ENCODE measurements around the gene DGKZ. TPM values are rescaled to one million over a fixed set of nuclear protein-coding genes. Genes with fewer than 3 reads are reported as not detected.
"Not testable (repeated sequence)": the region's sequence is repeated elsewhere in the genome, so short reads cannot be mapped to it uniquely, and the experiment has no call there.

DGKZ gene
- total and polyA plus RNA-seq, 2 donors from 2014 or later, result 48.5 to 50.6 TPM

GRCh38 chr11:46367916-46368267 lies 20.6 kb downstream of the DGKZ start:
- TF ChIP-seq, protein P1, sequence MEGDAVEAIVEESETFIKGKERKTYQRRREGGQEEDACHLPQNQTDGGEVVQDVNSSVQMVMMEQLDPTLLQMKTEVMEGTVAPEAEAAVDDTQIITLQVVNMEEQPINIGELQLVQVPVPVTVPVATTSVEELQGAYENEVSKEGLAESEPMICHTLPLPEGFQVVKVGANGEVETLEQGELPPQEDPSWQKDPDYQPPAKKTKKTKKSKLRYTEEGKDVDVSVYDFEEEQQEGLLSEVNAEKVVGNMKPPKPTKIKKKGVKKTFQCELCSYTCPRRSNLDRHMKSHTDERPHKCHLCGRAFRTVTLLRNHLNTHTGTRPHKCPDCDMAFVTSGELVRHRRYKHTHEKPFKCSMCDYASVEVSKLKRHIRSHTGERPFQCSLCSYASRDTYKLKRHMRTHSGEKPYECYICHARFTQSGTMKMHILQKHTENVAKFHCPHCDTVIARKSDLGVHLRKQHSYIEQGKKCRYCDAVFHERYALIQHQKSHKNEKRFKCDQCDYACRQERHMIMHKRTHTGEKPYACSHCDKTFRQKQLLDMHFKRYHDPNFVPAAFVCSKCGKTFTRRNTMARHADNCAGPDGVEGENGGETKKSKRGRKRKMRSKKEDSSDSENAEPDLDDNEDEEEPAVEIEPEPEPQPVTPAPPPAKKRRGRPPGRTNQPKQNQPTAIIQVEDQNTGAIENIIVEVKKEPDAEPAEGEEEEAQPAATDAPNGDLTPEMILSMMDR (IDR thresholded peaks at IDR 0.05; ENCODE audit: borderline replicate concordance, extremely low read depth, insufficient read depth), result no peak
- no peak for DNase-seq

DNA sequence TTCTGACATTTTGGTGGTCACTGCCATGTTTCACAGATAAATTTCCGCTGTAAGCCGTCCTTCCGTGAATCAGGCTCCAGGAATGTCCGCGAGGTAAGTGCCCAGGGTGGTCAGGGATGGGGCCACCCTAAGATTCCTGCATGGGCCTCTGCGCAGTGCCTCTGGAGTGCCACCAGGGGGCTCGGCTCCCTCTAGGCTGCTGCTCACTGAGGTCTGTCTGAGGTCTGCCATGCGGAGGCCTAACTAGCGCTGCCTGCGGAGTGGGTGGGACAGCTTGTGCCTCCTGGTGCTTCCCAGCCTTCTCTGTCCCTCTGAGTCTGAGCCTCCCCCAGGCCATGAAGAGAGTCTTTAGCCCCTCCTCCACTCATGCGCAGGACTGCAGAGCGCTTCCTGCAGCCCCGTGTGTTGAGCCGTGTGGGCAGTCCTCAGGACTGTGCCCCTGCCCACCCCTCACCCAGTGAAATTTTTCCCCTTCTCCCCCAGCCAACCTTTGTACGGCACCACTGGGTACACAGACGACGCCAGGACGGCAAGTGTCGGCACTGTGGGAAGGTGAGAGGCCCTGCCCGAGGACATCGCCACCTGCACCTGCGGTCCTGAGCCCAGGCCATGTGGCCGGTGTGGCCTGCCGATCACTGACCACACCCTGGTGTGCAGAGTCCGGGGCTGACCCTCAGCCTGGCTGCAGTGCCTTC lies 22.3 kb downstream of the DGKZ start:
- intact Hi-C loops (cut with DNase I), result no loop called here
- no peak overlapping the region for H3K9ac ChIP-seq (ENCODE audit: low read length in 3 of 3)
- H3K4me3 ChIP-seq (ENCODE audit: low read length in 3 of 3), result no peak overlapping the region
- H3K4me1 ChIP-seq (ENCODE audit: control insufficient read depth in 2 of 3, insufficient read depth in 2 of 3, low read depth in 1 of 3, low read length in 3 of 3), result peaks cover 0 to 5% (median 0%) of the 10 kb centered on the region in 3 donors
- H3K27me3 ChIP-seq (ENCODE audit: control insufficient read depth, insufficient read depth, low read length), result no peaks in the 10 kb centered on the region
- DNase-seq, result peak; percentile 84 to 92 (median 91)
- no peak overlapping the region for H3K27ac ChIP-seq (ENCODE audit: low read depth in 2 of 2, low read length in 2 of 2)
- no peak for FAIRE-seq
- peaks cover 0 to 9% (median 7%) of the 10 kb centered on the region in 3 donors for H3K36me3 ChIP-seq (ENCODE audit: control insufficient read depth in 2 of 3, insufficient read depth in 3 of 3, low read length in 3 of 3)
- TF ChIP-seq, protein P1 (IDR thresholded peaks at IDR 0.05; ENCODE audit: borderline replicate concordance, extremely low read depth, insufficient read depth), result peak; percentile 64
- H3K9me3 ChIP-seq (ENCODE audit: control insufficient read depth in 2 of 3, insufficient read depth in 1 of 3, low read length in 3 of 3), result no peaks in the 10 kb centered on the region

More at GRCh38 chr11:46367916-46368267, 20.6 kb downstream of the DGKZ start:
- Histone ChIP-seq H3K27ac (ENCODE audit: low read depth in 2 of 2, low read length in 2 of 2) (no peak overlapping the region), H3K9me3 (ENCODE audit: control insufficient read depth in 2 of 3, insufficient read depth in 1 of 3, low read length in 3 of 3) (no peaks in the 10 kb centered on the region), H3K4me1 (ENCODE audit: control insufficient read depth in 2 of 3, insufficient read depth in 2 of 3, low read depth in 1 of 3, low read length in 3 of 3) (peaks cover 0 to 17% (median 5%) of the 10 kb centered on the region in 3 donors), H3K9ac (ENCODE audit: low read length in 3 of 3) (no peak overlapping the region), H3K36me3 (ENCODE audit: control insufficient read depth in 2 of 3, insufficient read depth in 3 of 3, low read length in 3 of 3) (peaks cover 0 to 7% (median 4%) of the 10 kb centered on the region in 3 donors), H3K4me3 (ENCODE audit: low read length in 3 of 3) (no peak overlapping the region), H3K27me3 (ENCODE audit: control insufficient read depth, insufficient read depth, low read length) (no peaks in the 10 kb centered on the region)
- intact Hi-C loops (cut with DNase I), result no loop called here
- FAIRE-seq, result no peak

DNA sequence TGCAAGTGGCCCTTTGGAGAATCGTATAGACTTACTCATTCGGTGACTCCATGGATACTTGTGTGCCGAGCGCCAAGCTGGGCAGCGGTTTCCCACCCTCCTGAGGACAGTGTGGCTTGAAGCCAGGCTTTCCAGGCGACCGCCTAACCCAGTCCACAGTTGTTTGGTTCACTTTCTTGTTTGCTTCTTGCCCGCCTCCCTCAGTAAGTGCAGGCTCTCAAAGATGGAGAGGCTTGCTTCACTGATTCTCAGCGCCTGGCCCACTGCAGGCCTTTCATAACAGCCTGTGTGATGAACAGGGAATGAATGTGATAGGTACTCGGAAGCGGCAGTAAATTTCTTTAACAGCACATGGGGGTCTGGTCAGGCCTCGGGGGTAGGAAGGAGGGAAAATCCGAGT lies 23.0 kb downstream of the DGKZ start:
- Histone ChIP-seq H3K36me3 (ENCODE audit: control insufficient read depth in 2 of 3, insufficient read depth in 3 of 3, low read length in 3 of 3) (peaks cover 0 to 13% (median 10%) of the 10 kb centered on the region in 3 donors), H3K4me3 (ENCODE audit: low read length in 3 of 3) (no peak overlapping the region), H3K27ac (ENCODE audit: low read depth in 2 of 2, low read length in 2 of 2) (no peak overlapping the region), H3K4me1 (ENCODE audit: control insufficient read depth in 2 of 3, insufficient read depth in 2 of 3, low read depth in 1 of 3, low read length in 3 of 3) (no peaks in the 10 kb centered on the region), H3K9ac (ENCODE audit: low read length in 3 of 3) (no peak overlapping the region), H3K27me3 (ENCODE audit: control insufficient read depth, insufficient read depth, low read length) (no peaks in the 10 kb centered on the region), H3K9me3 (ENCODE audit: control insufficient read depth in 2 of 3, insufficient read depth in 1 of 3, low read length in 3 of 3) (no peaks in the 10 kb centered on the region)
- intact Hi-C loops (cut with DNase I), result no loop called here
- DNase-seq (no peak), FAIRE-seq (no peak)
- TF ChIP-seq, protein P1 (IDR thresholded peaks at IDR 0.05; ENCODE audit: borderline replicate concordance, extremely low read depth, insufficient read depth), result no peak

DNA sequence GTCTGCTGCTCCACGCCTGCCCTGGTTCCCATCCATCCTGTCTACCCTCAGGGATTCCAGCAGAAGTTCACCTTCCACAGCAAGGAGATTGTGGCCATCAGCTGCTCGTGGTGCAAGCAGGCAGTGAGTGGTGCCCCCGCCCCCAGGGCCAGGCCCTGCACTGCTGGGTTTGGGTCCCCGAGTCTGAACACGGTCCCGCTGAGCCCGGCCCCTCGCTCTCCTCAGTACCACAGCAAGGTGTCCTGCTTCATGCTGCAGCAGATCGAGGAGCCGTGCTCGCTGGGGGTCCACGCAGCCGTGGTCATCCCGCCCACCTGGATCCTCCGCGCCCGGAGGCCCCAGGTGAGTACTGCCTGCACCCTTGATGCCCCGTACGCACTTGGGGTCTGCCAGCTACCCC lies 24.0 kb downstream of the DGKZ start:
- DNase-seq; H3K9me3 ChIP-seq (ENCODE audit: control insufficient read depth in 2 of 3, insufficient read depth in 1 of 3, low read length in 3 of 3); H3K27me3 ChIP-seq (ENCODE audit: control insufficient read depth, insufficient read depth, low read length); H3K4me1 ChIP-seq (ENCODE audit: control insufficient read depth in 2 of 3, insufficient read depth in 2 of 3, low read depth in 1 of 3, low read length in 3 of 3); intact Hi-C loops (cut with DNase I); H3K27ac ChIP-seq (ENCODE audit: low read depth in 2 of 2, low read length in 2 of 2); FAIRE-seq; H3K4me3 ChIP-seq (ENCODE audit: low read length in 3 of 3); H3K9ac ChIP-seq (ENCODE audit: low read length in 3 of 3): not testable (repeated sequence)
- peaks cover 0 to 15% (median 13%) of the 10 kb centered on the region in 3 donors for H3K36me3 ChIP-seq (ENCODE audit: control insufficient read depth in 2 of 3, insufficient read depth in 3 of 3, low read length in 3 of 3)

All from kidney (tissue), 14 donors.